H9 (cell line): ENCODE measurements around the gene SOWAHB. TPM values are rescaled to one million over a fixed set of nuclear protein-coding genes. Genes with fewer than 3 reads are reported as not detected.

ENCODE experiments used
- DNase-seq: peaks from one replicate; pipeline ENCODE4 v3.0.0-alpha.2; 2017
- H2AFZ ChIP-seq: one replicate; pipeline ENCODE4 v1.6.1; 2013; ENCODE audit warnings: mild to moderate bottlenecking, low read length, control low read depth, moderate library complexity
- H2AK5ac ChIP-seq: 2 replicates; pipeline ENCODE4 v1.6.1; 2013; ENCODE audit warnings: low read length, control low read depth, mixed read lengths; ENCODE audit not compliant: insufficient read length
- H2BK120ac ChIP-seq: one replicate; pipeline ENCODE4 v1.6.1; 2013; ENCODE audit warnings: low read depth, mild to moderate bottlenecking, low read length, control low read depth, inconsistent platforms; ENCODE audit not compliant: poor library complexity, severe bottlenecking
- H2BK12ac ChIP-seq: 2 replicates; pipeline ENCODE4 v1.6.1; 2013; ENCODE audit warnings: low read length, control low read depth, mixed read lengths, low read depth; ENCODE audit not compliant: insufficient read length
- H2BK15ac ChIP-seq: 2 replicates; pipeline ENCODE4 v1.6.1; 2013; ENCODE audit warnings: low read depth, low read length, control low read depth
- H2BK20ac ChIP-seq: one replicate; pipeline ENCODE4 v1.6.1; 2013; ENCODE audit warnings: low read depth, mild to moderate bottlenecking, low read length, control low read depth, inconsistent platforms; ENCODE audit not compliant: poor library complexity, severe bottlenecking
- H2BK5ac ChIP-seq: 2 replicates; pipeline ENCODE4 v1.6.1; 2013; ENCODE audit warnings: low read length, control low read depth, mixed read lengths; ENCODE audit not compliant: insufficient read length
- H3K14ac ChIP-seq: 2 replicates; pipeline ENCODE4 v1.6.1; 2013; ENCODE audit warnings: low read length, control low read depth; ENCODE audit not compliant: insufficient read depth
- H3K18ac ChIP-seq: 2 replicates; pipeline ENCODE4 v1.6.1; 2013; ENCODE audit warnings: low read depth, mild to moderate bottlenecking, mixed read lengths, low read length, control low read depth; ENCODE audit not compliant: insufficient read length
- H3K23ac ChIP-seq: 2 replicates; pipeline ENCODE4 v1.6.1; 2013; ENCODE audit warnings: low read length, control low read depth, mixed read lengths, low read depth; ENCODE audit not compliant: insufficient read length
- H3K23me2 ChIP-seq: 2 replicates; pipeline ENCODE4 v1.6.1; 2013; ENCODE audit warnings: low read depth, mild to moderate bottlenecking, mixed read lengths, low read length, control low read depth; ENCODE audit not compliant: insufficient read length, poor library complexity, severe bottlenecking
- H3K27ac ChIP-seq: 2 replicates; pipeline ENCODE4 v1.5.1; 2013; ENCODE audit warnings: low read length, control low read depth, mixed read lengths, low read depth; ENCODE audit not compliant: insufficient read length
- H3K27me3 ChIP-seq: 2 replicates; pipeline ENCODE4 v1.6.1; 2013; ENCODE audit warnings: low read length, control low read depth, inconsistent platforms; ENCODE audit not compliant: insufficient read depth
- H3K4ac ChIP-seq: 2 replicates; pipeline ENCODE4 v1.6.1; 2013; ENCODE audit warnings: low read depth, mild to moderate bottlenecking, control low read depth, inconsistent platforms, low read length, moderate library complexity
- H3K4me1 ChIP-seq: 2 replicates; pipeline ENCODE4 v1.6.1; 2013; ENCODE audit warnings: low read length, control low read depth, inconsistent platforms; ENCODE audit not compliant: insufficient read depth
- H3K4me2 ChIP-seq: 2 replicates; pipeline ENCODE4 v1.6.1; 2013; ENCODE audit warnings: low read length, control low read depth, mixed read lengths; ENCODE audit not compliant: insufficient read length, insufficient read depth
- H3K56ac ChIP-seq: 2 replicates; pipeline ENCODE4 v1.6.1; 2013; ENCODE audit warnings: low read depth, mild to moderate bottlenecking, mixed read lengths, low read length, control low read depth; ENCODE audit not compliant: insufficient read length
- H3K79me1 ChIP-seq: 2 replicates; pipeline ENCODE4 v1.6.1; 2013; ENCODE audit warnings: low read depth, mild to moderate bottlenecking, moderate library complexity, low read length, control low read depth, inconsistent platforms; ENCODE audit not compliant: insufficient read depth, poor library complexity, severe bottlenecking
- H3K79me2 ChIP-seq: 2 replicates; pipeline ENCODE4 v1.6.1; 2013; ENCODE audit warnings: low read length, control low read depth, inconsistent platforms; ENCODE audit not compliant: insufficient read depth
- H3K9ac ChIP-seq: 2 replicates; pipeline ENCODE4 v1.6.1; 2013; ENCODE audit warnings: low read length, control low read depth, mixed read lengths; ENCODE audit not compliant: insufficient read length; ENCODE audit errors: extremely low read depth
- H3K9me3 ChIP-seq: one replicate; pipeline ENCODE4 v1.6.1; 2013; ENCODE audit warnings: low read depth, low read length, inconsistent platforms; ENCODE audit not compliant: control insufficient read depth
- H3T11ph ChIP-seq: one replicate; pipeline ENCODE4 v1.6.1; 2013; ENCODE audit warnings: mild to moderate bottlenecking, low read length, control low read depth, inconsistent platforms
- H4K20me1 ChIP-seq: one replicate; pipeline ENCODE4 v1.6.1; 2013; ENCODE audit not compliant: control insufficient read depth, insufficient read length, insufficient read depth
- H4K5ac ChIP-seq: 2 replicates; pipeline ENCODE4 v1.6.1; 2013; ENCODE audit warnings: low read depth, mild to moderate bottlenecking, mixed read lengths, low read length, control low read depth; ENCODE audit not compliant: insufficient read length
- H4K8ac ChIP-seq: replicated peaks from 2 replicates; pipeline ENCODE4 v1.6.1; 2013; ENCODE audit warnings: low read length, control low read depth, mixed read lengths, low read depth; ENCODE audit not compliant: insufficient read length
- H4K91ac ChIP-seq: 2 replicates; pipeline ENCODE4 v1.6.1; 2013; ENCODE audit warnings: low read depth, mild to moderate bottlenecking, moderate library complexity, mixed read lengths, low read length, control low read depth; ENCODE audit not compliant: insufficient read length
- H3K27ac Mint-ChIP-seq, 3 experiments: 2 replicates in 2 of 3; 3 replicates in 1 of 3; pipeline ENCODE4 v1.8.0; 2020 to 2021; ENCODE audit warnings: mixed read lengths in 3 of 3, mild to moderate bottlenecking in 1 of 3, moderate library complexity in 1 of 3
- H3K27me3 Mint-ChIP-seq: 2 replicates; pipeline ENCODE4 v1.8.0; 2021; ENCODE audit warnings: low read depth, mild to moderate bottlenecking, moderate library complexity, mixed read lengths
- H3K36me3 Mint-ChIP-seq, 3 experiments: 2 replicates in 2 of 3; 3 replicates in 1 of 3; pipeline ENCODE4 v1.8.0; 2020 to 2021; ENCODE audit warnings: low read depth in 3 of 3, mixed read lengths in 3 of 3; ENCODE audit not compliant: insufficient read depth in 1 of 3
- H3K4me1 Mint-ChIP-seq, 2 experiments: 2 replicates each; pipeline ENCODE4 v1.8.0; 2020; ENCODE audit warnings: mixed read lengths in 2 of 2
- H3K4me3 Mint-ChIP-seq, 2 experiments: 2 replicates in 1 of 2; 3 replicates in 1 of 2; pipeline ENCODE4 v1.8.0; 2020 to 2021; ENCODE audit warnings: mild to moderate bottlenecking in 2 of 2, mixed read lengths in 2 of 2, moderate library complexity in 1 of 2
- H3K9me3 Mint-ChIP-seq, 2 experiments: 2 replicates in 1 of 2; 3 replicates in 1 of 2; pipeline ENCODE4 v1.8.0; 2020; ENCODE audit warnings: mild to moderate bottlenecking in 2 of 2, mixed read lengths in 2 of 2, moderate library complexity in 1 of 2
- WGBS: extraction: QIAGEN DNeasy Blood & Tissue Kit; methylation state at CpG from one replicate; pipeline ENCODE4 v1.1.7; 2013; ENCODE audit warnings: missing lambda C conversion rate, low lambda C conversion rate, mixed read lengths; ENCODE audit not compliant: insufficient read length; ENCODE audit errors: extremely low coverage; 5-methylcytosine and 5-hydroxymethylcytosine counted together
- total RNA-seq: library from RNA; stranded (reverse); gene quantifications from 2 replicates; pipeline ENCODE4 v1.2.1, GENCODE V29; 2021
- TF ChIP-seq, protein P1 (sequence below): fragments of 200-600 bp; sonication (generic); conservative IDR thresholded peaks from 3 replicates; pipeline ENCODE4 v1.8.0; 2021; ENCODE audit warnings: antibody characterized with exemption, mild to moderate bottlenecking

Gene SOWAHB
- total RNA-seq, 1 experiment from 2014 or later: 0.26 TPM

DNA sequence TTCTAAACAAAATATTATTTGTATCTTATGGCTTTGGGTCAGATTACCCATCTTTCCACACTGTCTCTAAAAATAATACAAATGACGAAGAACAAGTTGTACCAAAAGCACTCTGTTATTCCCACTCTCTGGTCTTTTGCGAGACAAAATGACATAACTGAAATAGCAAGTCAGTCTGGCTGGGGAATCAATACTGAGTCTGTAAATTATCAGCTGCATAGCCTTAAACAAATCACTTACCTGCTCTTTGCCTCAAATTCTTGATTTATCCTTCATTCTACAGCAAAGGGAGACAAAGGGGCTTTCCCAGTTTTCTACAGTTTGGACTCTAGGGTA is 40.9 kb downstream of the SOWAHB start:
- no peak overlapping the region for H3K27ac Mint-ChIP-seq
- H3K27me3 ChIP-seq: no peaks in the 10 kb centered on the region
- no peak overlapping the region for H3K56ac ChIP-seq
- H3K4ac ChIP-seq: no peak overlapping the region
- no peak overlapping the region for H3K4me3 Mint-ChIP-seq
- no peak overlapping the region for H2BK15ac ChIP-seq
- no peak overlapping the region for H4K5ac ChIP-seq
- H4K91ac ChIP-seq: no peak overlapping the region
- no peak overlapping the region for H3K4me2 ChIP-seq
- no peak overlapping the region for H2BK20ac ChIP-seq
- H2AK5ac ChIP-seq: no peak overlapping the region
- no peaks in the 10 kb centered on the region for H3K79me2 ChIP-seq
- H3K27me3 Mint-ChIP-seq: no peaks in the 10 kb centered on the region
- H2AFZ ChIP-seq: no peak overlapping the region
- H4K8ac ChIP-seq: no peak overlapping the region
- no peak overlapping the region for H3K23ac ChIP-seq
- H3K18ac ChIP-seq: no peak overlapping the region
- H3K4me1 ChIP-seq: no peaks in the 10 kb centered on the region; the same call in 1 of the 2 replicates
- no peaks in the 10 kb centered on the region for H3K23me2 ChIP-seq
- TF ChIP-seq, protein P1, sequence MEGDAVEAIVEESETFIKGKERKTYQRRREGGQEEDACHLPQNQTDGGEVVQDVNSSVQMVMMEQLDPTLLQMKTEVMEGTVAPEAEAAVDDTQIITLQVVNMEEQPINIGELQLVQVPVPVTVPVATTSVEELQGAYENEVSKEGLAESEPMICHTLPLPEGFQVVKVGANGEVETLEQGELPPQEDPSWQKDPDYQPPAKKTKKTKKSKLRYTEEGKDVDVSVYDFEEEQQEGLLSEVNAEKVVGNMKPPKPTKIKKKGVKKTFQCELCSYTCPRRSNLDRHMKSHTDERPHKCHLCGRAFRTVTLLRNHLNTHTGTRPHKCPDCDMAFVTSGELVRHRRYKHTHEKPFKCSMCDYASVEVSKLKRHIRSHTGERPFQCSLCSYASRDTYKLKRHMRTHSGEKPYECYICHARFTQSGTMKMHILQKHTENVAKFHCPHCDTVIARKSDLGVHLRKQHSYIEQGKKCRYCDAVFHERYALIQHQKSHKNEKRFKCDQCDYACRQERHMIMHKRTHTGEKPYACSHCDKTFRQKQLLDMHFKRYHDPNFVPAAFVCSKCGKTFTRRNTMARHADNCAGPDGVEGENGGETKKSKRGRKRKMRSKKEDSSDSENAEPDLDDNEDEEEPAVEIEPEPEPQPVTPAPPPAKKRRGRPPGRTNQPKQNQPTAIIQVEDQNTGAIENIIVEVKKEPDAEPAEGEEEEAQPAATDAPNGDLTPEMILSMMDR: no peak
- H3K4me1 Mint-ChIP-seq: peaks cover 3 to 7% of the 10 kb centered on the region in 2 experiments; a peak in 2 of 4 replicates
- H3K9me3 ChIP-seq: no peaks in the 10 kb centered on the region
- H3K9me3 Mint-ChIP-seq: no peaks in the 10 kb centered on the region
- no peak overlapping the region for H3K9ac ChIP-seq
- no peak for DNase-seq
- no peak overlapping the region for H3K14ac ChIP-seq
- H4K20me1 ChIP-seq: no peaks in the 10 kb centered on the region
- H3K79me1 ChIP-seq: no peaks in the 10 kb centered on the region
- H2BK12ac ChIP-seq: no peak overlapping the region
- no peaks in the 10 kb centered on the region for H3K36me3 Mint-ChIP-seq
- H2BK5ac ChIP-seq: no peak overlapping the region
- no peak overlapping the region for H3K27ac ChIP-seq
- no peak overlapping the region for H2BK120ac ChIP-seq
- H3T11ph ChIP-seq: no peak overlapping the region
- WGBS: no CpG with 5 or more reads among the region's 2 CpGs
